Retina (tissue), 1 donor: ENCODE results near the gene LHFPL6.
"Not testable (repeated sequence)": the region's sequence is repeated elsewhere in the genome, so short reads cannot be mapped to it uniquely, and the experiment has no call there.

Experiments used
- DNase-seq: peaks from one replicate; pipeline ENCODE4 v3.0.0-alpha.2; 2016

The LHFPL6 gene

GRCh38 chr13:39377699-39378098 lies 225.3 kb downstream of the LHFPL6 start:
- DNase-seq = no peak

- DNase-seq = no peak
These were observed 226.9 kb downstream of the LHFPL6 start for GRCh38 chr13:39376076-39376475.

- no peak for DNase-seq
These were observed 227.4 kb downstream of the LHFPL6 start for GRCh38 chr13:39375601-39376000.

DNA sequence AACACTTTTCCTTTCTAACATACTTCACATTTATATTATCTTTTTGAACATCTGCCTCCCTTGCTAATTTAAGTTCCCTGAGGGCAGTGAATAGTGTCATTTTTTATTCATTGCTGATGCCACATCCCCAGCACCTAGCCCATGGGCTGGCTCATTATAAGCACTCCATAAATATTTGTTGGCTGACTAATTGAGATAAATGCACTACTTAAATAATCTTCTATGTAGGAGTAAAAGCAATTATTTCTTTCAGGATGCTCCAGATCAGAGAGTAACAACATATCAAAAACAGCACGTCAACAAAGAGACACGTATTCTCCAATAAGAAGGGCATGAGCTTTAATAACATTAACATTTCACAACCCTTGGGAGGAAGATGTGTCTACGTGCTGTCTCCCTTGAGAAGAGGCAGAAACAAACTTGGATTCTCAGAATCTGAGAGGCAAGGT lies 228.2 kb downstream of the LHFPL6 start:
- no peak for DNase-seq

DNA sequence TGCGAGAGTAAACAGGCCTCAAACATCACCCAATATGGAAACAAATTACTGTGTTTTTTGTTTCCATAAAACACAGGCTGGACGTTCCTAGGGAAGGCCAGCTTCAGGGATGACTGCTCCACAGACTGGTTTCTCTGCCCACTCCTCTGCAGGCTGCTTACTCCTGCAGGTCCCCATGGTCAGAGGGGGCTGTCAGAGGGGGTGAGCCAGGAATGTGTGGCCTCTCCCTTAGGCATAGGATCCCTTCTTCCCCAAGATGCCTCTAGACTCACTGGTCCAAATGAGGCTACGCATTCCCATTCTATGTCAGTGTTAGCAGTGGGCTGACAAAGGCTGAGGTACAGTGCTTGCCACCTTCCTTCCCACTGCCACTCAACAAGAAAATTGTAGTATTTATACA lies 229.8 kb downstream of the LHFPL6 start:
- no peak for DNase-seq

DNA sequence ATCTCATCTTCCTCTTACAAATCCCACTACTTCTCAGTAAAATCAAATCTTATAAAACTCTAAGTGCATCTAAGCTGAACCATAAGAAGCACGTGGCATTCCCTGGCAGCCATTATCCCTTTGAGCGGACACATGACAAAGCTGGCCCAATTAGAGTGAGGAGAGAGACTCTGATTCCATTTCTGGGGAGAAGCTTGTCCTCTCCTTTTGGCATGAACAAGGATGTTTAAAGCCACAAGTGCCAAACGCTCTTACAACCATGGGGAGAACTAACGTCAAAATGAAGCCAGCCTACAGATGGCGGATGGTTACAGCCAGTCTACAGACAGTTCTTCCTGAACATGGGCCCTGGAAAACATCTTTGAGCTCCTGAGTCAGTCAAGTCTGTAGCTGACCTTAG lies 231.3 kb downstream of the LHFPL6 start:
- DNase-seq = no peak

- no peak for DNase-seq
These were observed 232.4 kb downstream of the LHFPL6 start for GRCh38 chr13:39370554-39370953.

GRCh38 chr13:39370048-39370447 lies 232.9 kb downstream of the LHFPL6 start:
- no peak for DNase-seq

- no peak for DNase-seq
These were observed 233.7 kb downstream of the LHFPL6 start for GRCh38 chr13:39369161-39369890.

- DNase-seq = no peak
These were observed 237.1 kb downstream of the LHFPL6 start for GRCh38 chr13:39365879-39366278.

DNA sequence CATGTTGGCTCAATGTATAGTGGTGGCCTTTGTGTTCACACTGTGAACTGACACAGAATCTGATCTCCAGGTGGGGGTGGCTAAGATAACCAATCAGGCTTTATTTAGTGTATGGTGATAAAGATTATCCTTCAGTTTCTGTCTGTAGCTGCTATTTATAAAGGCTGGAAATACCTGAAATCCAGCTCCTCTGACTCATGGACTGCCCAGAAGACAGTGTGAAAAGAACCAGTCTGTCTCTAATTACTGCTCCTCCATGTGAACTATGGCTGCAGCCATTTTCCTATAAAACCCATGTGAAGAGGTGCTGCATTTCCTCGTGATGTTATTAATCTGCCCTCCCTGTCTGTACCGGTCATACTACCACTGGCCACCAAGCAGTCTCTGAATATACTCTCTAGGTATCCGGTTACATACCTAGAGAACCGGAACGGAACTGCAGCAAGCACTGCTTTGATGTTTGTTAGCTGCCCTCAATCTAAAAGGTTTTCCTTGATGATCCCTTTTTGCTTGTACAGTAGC lies 238.0 kb downstream of the LHFPL6 start:
- DNase-seq = no peak

DNA sequence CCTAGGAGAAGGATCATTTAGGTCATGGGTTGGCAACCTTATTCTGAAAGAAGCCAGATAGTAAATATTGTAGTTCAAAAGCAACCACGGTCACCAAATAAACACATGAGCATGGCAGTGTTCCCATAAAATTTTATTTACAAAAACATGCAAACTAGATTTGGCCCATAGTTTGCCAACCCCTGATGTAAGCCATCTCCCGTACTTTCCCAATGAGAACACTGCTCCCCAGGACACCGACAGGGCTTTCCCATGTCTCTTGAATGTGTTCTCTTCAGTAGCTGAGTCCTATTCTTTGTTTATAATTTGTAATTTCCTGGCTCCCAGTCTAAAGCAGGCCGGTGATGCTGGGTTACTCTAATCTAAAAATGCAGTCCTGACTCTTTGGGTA lies 239.6 kb downstream of the LHFPL6 start:
- no peak for DNase-seq

DNA sequence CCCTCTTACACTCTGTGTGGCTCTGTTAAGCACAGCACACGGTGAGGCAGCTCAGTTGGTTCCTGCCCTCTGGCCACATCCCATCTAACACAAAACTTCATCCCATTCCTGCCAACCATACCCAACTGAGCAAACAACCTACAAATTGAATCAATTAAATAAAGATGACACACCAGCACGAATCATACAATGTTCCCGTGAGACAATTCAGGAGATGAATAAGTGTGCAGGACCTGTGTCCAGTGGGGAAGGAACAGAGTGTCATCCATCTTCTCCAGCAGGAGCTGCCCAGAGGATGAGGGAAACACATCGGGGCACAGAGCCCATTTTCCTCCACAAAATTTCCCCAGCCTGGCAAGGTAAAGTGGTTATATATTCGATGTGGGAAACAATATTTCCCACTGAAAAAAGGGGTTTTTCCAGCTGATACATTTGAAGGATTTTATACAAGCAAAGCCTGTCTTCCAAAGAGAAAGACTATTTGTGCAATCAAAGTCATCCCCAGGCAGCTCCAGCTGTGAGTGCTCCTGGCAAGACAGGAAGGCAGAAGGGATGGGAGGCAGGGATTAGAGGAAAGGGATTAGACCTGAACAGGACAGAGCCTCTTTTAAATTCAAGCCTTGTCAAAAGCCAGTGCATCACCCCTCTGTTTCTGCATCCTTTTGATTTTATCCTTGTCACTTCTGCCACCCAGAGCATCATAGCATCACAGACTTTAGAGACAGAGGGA lies 240.2 kb downstream of the LHFPL6 start:
- no peak for DNase-seq

DNA sequence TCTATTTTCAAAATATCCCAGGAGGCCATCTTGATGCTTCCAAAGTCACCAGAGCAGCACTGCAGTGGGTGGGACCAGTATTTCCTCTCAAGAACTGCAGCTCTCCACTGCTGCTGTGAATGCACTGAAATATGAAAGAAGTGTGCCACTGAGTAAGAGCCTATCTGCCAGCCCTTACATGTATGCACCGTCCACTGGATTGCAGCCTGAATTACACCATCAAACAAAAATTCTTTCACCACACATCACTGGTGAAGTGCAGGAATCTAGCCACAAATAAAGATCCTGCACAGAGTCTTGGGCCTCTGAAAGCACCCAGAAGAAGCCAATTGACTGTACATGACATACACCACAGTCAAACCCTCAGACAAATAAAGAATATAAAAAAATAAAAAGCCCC lies 249.0 kb downstream of the LHFPL6 start:
- DNase-seq = no peak

DNA sequence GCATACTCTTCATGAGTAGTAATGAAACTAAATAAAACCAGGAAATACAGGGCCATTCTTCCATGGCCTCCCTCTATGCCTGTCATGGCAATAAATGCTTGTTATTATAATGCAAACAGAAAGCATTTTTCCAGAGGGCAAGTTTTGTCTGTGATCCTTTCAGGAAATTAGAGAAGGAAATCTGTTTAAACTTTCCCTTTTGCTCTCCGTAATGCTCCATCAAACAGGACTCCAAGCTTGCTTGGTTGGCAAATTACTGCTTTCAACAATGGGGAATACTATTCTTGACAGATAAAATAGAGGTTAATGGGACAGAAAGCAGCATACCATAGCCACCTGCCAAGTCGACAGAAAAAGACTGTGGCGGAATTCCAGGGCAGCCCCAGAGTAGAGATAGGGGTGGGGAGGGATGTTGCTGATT lies 252.5 kb downstream of the LHFPL6 start:
- DNase-seq = peak; percentile 39

- no peak for DNase-seq
These were observed 253.5 kb downstream of the LHFPL6 start for GRCh38 chr13:39349391-39349960.

GRCh38 chr13:39347926-39348901 lies 254.8 kb downstream of the LHFPL6 start:
- DNase-seq = peak; percentile 55

- DNase-seq = no peak
These were observed 257.0 kb downstream of the LHFPL6 start for GRCh38 chr13:39345982-39346381.

GRCh38 chr13:39341251-39341650 lies 261.7 kb downstream of the LHFPL6 start:
- no peak for DNase-seq

GRCh38 chr13:39338114-39338513 lies 264.9 kb downstream of the LHFPL6 start:
- not testable (repeated sequence) for DNase-seq

- no peak for DNase-seq
These were observed 266.1 kb downstream of the LHFPL6 start for GRCh38 chr13:39336937-39337336.

GRCh38 chr13:39336207-39336606 lies 266.8 kb downstream of the LHFPL6 start:
- no peak for DNase-seq

DNA sequence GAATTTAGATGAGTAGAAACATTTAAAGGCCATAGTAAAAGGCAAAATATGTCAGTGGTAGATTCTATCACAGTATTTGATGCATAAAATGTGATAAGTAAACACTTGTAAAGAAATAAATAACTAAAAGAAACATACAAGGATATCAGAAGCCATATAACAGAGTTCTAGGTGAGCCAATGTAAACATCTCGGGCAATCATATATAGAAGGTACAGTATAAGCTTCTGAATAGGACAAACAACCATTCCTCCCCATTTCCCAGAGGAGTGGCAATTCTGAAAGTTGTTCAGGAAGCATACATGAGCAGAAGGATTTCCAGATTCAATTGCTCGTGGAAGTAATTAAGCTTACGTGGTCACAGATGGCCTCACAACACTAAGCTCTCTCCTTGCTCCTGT lies 267.3 kb downstream of the LHFPL6 start:
- no peak for DNase-seq
